NCI-H446 treated with DMSO at 0.1 percent for 48 hours (cell line): ENCODE data around the gene PEAR1.
"Not testable (repeated sequence)": the region's sequence is repeated elsewhere in the genome, so short reads cannot be mapped to it uniquely, and the experiment has no call there.

Source experiments
- DNase-seq: peaks from one replicate; lab custom pipeline; 2025; lab: John Stamatoyannopoulos, UW

Gene PEAR1

DNA sequence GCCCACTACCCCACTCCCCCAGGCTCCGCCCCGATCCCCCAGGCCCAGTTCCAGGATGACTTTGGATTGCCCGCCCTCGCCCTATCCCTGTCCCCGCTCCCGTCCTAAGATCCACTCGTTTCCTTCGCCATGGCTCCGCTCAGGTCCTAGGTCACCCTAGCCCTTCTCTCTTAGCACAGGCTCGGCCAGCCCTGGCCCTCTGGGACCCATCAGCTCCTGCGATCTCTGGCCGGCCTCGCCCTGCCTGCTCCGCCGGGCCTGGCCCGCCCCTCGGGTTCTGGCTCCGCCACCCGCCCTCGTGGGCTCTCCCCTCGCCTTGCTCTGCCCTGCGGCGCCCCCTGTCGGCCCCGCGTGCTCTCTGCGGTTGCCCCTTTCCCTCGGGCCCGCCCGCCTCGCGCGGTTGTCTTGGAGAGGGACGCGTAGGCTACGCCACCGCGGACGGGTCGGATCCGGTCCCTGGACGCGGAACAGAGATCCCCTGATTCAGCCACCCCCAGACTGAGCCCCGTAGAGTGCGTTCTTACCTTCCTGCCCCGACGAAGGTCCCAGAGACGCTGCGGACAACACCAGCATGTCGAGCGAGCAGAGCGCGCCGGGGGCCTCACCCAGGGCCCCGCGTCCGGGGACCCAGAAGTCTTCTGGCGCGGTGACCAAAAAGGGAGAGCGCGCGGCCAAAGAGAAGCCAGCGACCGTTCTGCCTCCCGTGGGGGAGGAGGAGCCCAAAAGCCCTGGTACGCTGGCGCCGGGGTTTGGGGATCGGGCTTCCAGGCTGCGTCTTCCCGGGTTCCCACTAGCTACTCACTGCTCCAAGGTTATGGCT is 26.9 kb downstream of the PEAR1 start, which contains the start of gene LRRC71:
TSS of gene LRRC71 (plus strand) at position 400 of the 820 bp plus-strand sequence. CDS start at position 572, 172 bp downstream.
- DNase-seq: peak; percentile 10

DNA sequence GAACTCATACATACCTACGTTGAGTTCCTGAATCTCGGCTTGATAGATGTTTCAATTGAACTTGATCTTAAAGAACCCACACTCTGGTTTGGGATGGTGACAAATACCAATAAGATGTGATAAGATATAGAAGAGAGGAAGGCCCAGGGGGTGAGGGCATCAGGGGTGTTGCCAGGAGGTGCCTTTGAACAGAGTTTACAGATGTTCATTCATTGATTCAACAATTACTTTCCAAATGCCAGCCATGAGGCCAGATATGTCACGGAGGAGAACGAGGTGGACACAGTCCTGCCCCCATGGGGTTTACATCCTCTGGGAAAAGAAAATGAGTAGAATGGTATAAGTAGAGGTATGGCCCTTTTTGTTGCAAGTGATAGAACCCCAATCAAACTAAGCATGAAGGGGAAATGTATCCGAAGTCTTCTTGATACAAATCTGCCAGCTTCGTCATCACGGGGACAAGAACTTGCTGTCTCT is 27.6 kb downstream of the PEAR1 start:
- no peak for DNase-seq

DNA sequence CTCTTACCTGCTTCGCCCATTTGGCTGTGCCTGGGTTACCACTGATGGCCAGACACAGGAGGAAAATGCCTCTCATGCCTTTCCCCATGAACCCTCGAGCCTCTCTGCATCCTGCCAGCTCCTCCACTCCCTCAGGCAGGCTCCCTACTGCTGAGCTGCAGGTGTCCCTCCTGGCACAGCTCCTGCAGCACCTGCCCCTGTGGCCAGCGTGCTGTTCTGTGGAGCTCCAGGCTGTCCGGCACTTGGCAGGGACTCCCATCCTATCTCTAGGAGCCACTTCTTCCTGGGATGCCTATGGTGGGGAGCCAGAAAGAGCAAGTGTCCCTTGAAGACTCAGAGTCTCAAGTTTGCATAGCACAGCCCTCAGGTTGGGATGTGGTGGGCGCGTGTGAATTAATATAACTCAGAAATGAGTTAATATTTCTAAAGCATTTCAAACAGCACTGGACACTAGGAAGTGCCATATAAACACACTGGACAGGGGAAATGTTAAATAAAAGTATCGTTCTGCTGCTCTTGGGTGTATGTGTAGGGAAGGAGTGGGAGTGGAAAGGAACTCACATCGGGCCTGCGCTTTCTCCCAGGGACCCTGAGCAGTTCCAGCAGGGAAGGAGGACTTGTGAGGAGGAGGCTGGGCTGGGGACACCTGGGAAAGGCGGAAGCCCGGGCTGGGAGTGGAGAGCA is 29.6 kb downstream of the PEAR1 start:
- no peak for DNase-seq

DNA sequence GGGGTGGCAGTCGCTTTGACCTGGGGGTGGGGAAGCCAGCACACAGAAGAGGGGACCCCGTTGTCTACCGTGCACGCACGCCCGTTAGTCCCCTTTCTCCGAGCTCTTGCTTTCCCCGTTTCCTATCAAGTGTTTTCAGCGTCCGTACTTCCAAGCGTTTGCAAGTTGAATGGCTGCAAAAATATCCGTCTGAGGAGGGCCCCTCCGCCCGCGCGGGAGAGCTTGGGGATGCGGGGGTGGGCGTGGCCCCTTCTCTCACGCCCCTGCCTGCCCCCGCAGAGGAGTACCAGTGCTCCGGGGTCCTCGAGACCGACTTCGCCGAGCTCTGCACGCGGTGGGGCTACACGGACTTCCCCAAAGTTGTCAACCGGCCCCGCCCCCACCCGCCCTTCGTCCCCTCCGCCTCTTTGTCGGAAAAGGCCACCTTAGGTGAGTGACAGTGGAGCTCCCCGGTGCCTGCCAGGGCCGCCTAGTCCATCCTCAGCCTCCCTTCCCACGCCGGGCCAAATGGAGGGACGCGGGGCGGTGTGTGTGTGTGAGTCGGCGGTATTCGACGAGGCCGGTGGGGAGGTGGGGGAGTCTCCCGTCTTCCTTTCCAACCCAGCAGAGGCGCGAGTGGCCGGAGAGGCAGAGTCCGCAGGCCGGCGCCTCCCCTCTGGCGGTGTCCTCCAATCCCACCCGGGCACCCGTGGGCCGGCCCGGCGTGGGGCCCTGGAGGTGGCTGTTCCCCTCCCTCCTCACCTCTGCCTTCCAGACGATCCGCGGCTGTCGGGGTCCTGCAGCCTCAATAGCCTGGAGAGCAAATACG is 30.4 kb downstream of the PEAR1 start:
- no peak for DNase-seq

DNA sequence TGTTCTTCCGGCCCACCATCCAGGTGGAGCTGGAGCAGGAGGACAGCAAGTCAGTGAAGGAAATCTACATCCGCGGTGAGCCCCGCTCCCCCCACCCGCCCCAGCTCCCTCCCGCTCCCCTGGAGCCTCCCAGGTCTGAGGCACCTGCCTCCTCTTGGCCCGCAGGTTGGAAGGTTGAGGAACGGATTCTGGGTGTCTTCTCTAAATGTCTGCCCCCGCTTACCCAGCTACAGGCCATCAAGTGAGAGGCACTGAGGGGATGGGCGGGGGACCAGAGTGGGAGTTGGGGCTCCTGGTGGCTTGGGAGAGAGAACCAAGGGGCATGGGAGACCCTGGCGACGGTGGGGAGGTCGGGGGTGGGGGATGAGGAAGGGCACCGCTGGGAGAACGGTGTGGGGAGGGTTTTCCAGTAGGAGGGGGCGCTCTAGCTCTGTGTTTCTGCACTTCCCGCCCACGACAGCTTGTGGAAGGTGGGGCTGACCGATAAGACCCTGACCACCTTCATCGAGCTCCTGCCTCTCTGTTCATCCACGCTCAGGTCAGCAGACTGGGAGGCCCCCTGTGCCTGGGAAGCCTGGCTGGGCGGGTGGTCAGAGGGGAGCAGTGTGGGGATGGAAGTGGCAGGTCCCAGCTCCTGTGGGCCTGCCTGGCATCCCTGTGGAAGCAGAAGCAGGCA is 31.1 kb downstream of the PEAR1 start:
- no peak for DNase-seq

DNA sequence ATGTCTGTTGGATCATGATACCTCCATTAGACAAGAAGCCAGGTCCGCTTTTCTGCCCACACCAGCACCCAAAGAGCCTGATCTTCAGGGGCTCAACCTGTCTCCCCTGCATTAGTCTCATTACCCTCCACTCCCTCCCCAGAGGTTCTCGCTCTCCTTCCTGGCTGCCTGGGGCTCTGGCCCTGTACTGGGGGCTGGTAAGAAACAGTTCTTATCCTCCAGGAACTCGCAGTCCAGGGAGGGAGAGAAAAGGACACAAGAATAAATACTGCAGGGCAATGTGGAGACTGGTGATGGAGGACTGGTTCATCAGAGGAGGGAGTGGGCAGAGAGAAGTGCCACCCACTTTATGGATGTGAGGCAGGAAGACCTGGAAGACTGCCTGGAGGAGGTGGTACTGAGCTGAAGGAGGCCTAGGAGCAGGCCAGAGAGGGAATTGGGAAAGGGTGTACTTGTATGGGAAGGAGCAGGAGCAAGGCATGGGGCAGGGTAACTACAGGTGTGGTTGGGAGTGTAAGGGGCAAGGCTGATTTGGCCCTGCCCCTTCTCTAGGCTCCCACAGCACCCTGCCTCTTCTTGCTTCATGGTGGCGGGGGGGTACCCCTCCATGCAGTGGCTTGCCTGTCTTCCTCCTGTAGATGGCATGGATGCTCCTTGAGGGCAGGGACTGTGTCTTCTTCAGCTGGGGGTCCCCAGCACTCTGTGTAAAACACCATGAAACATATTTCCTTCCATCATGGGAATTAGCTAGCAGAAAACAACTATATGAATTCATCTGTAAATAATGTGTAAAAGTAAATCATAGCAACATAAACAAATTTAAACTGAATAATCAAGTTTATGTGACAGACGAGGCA is 31.9 kb downstream of the PEAR1 start:
- DNase-seq: no peak

DNA sequence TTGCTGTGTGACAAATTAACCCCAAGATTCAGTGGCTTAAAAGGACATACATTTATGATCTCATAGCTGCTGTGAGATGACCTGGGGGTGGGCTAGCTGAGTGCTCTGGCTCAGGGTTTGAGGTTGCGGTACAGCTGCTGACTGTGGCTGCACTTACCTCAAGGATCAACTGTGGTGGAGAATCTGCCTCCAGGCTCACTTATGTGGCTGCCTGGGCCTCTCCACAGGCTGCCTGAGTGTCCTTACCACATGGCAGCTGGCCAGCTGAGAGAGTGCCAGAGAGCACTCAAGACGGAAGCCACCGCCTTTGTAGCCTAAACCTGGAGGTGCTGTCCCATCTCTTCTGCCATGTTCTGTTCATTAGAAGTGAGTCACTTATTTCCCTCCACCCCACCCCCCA is 32.7 kb downstream of the PEAR1 start:
- no peak for DNase-seq

DNA sequence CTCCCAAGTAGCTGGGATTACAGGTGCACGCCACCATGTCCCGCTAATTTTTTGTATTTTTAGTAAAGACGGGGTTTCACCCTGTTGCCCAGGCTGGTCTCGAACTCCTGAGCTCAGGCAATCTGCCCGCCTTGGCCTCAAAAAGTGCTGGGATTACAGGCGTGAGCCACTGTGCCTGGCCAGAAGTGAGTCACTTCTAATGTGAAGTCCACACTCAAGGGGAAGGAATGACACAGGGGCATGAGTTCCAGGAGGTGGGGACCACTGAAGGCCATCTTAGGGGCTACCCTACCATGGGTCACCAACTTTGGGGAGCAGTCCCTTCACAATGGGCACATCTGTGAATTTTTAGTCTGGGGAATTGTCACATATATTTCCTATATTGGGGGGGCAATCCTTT is 33.2 kb downstream of the PEAR1 start:
- DNase-seq: not testable (repeated sequence)

DNA sequence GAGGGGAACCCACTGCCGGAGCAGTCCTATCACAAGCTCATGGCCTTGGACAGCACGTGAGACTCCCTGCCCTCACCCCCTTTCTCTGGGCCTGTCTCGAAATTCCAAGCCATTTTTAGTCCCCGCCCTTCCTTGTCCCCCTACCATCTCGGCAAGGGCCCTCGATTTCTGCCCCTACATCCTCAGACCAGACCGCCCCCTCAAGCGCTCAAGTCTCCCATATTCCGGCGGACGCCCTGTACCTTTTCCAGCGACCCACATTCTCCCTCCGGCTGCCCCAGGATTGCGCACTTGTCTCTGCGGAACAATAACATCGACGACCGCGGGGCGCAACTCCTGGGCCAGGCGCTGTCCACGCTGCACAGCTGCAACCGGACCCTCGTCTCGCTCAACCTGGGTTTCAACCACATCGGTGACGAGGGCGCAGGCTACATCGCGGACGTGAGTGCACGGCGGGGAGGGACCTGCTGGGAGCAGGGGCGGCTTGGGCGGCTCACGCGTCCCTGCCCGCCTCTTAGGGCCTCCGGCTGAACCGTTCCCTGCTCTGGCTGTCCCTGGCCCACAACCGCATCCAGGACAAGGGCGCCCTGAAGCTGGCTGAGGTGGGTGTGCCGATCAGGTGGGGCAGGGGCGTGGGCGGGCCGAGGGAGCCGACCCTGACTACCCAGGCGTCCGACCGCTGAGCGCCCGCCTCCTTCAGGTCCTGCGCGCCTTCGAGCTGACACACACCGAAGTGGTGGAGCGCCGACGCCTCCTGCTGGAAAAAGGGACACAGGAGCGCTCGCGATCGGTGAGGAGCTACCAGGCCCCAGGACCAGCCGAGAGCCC is 33.9 kb downstream of the PEAR1 start:
- DNase-seq: peak; percentile 23

DNA sequence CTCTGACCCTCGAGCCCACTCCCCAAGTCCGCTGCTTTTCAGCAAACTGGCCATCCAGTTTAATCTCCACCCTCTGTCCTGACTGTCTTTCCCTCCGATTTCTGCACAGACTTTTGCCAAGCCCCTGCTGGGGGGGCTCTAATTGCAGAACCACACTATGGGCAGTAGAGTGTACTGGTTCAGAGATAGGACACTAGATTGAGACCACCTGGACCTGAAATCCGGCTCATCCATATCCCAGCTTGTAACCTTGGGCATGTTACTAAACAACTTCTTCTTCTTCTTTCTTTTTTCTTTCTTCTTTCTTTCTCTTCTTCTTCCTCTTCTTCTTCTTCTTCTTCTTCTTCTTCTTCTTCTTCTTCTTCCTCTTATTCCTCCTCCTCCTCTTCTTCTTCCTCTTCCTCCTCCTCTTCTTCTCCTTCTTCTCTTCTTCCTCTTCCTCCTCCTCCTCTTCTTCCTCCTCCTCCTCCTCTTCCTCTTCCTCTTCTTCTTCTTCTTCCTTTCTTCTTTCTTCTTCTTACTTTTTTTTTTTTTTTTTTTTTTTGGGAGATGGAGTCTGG is 34.6 kb downstream of the PEAR1 start:
- no peak for DNase-seq

DNA sequence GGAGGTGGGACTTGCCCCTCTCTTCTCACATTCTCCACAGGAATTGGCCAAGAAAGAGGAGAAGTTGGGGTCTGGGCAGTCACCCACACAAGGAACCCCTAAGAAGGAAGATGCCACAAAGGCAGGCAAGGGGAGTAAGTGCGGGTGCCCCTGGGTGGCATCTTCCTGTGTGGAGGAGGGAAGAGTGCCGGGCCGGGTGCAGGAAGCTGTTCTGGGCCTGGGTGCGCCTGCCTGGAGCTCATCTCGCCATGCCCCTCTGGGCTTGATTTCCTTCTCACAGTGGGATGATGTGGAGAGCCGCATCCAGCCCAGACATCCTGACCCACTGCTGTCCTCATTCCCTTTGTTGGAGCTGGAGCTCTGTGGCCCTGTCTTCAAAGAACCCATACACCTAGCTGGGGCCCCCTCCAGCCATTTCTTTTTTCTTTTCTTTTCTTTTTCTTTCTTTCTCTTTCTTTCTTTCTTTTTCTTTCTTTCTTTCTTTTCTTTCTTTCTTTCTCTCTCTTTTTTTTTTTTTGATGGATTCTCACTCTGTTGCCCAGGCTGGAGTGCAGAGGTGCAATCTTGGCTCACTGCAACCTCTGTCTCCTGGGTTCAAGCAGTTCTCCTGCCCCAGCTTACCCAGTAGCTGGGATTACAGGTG is 36.2 kb downstream of the PEAR1 start:
- DNase-seq: no peak

DNA sequence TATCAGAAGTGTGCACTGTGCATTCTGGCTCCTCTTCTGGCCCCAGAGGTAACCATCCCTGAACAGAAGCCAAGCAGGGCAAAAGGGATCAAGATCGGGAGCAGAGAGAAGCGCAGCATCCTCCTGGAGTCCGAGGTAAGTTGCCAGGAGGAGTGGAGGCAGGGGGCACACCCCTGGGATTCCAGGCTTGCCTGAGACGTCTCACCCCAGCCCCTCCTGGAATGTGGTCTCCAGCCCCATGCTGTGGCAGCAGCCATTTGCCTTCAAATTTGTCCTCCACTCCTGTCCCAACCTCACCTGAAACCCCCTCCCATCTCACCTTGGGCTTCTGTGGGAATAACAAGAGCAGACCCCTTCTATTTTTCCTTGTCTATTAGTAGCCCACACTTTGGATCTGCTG is 37.0 kb downstream of the PEAR1 start:
- DNase-seq: no peak

DNA sequence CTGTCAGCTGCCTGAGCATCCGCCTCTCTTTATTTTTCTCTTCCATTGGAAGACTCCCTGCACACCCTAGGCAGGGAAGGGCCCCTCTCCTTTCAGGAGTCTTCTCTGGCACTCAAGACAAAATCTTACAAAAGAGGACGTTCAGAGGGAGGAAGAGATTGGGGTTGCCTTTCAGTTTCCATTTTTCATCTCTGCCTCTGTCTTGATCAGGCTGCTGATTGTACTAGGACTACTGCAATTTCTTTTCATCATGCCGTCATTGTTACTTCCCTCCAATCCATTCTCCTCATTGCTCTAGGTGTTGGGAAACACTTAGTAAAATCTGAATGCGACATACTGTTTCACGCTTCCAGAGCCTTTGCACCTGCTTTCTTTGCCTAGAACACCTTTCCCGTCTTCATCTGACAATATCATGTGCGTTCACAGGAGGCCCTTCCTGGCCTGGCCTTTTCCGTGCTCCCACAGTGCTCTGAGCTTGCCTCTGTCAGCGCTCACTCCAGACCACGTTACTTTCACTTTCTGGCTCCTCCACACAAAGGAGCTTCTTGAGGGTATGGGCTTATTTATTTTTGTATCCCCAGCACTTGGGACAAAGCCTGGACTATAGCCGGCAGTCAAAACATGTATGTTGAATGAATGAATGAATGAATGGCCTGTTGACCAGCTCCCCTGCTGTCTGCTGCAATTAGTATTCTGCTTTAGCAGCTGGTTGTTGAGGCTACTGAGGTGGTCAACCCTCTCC is 37.9 kb downstream of the PEAR1 start:
- DNase-seq: no peak

DNA sequence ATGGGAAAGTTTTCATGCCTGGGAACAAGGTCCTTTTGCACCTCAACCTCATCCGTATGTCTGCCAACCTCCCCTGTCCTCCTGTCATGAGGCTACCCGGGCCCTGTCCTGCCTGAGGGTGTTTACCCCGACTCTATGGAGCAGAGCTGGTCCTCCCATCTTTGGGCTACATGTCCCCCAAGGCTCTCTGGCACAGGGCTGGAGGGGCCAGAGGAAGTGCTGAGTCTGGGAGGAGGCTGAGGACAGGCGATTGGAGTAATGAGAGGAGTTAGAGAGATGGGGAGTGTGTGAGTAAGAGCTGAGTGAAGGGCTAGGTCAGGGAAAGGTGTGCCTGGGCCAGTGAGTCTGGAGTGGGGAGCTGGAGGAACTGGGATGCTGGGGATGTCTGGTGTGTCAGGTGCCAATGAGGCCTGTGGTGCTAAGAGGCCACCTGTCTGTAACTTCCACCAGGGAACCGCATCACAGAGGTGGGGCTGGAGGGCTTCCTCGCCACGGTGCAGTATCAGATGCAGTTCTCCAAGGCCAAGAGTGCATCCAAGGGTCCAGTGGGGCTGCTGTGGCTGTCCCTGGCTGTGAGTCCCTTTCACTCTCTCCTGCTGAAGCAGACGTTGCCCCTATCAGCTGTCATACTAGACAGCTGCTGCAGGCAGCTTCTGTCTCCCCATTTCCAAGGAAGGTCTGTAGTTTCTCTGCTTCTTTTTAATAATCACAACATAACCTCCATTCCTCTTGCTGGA is 38.6 kb downstream of the PEAR1 start:
- DNase-seq: no peak

DNA sequence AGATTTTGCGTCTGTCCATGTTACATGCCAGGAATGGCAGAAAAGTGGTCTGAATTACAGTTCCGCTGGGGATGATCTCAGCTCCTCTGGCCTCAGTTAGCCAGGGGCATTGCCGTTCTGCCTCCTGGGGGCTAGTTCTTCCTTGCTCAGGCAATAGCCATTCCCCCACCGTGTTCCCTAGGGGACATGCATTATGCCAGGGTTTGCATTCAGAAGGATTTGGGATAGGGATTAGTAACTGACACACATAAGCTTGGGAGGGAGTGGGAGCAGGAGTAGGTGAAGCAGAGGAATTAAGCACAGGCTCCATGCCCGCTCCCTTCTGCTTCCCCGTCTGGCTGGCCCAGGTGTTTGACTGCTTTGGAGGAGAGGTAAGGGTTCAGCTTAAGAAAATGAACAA is 39.6 kb downstream of the PEAR1 start:
- DNase-seq: no peak

DNA sequence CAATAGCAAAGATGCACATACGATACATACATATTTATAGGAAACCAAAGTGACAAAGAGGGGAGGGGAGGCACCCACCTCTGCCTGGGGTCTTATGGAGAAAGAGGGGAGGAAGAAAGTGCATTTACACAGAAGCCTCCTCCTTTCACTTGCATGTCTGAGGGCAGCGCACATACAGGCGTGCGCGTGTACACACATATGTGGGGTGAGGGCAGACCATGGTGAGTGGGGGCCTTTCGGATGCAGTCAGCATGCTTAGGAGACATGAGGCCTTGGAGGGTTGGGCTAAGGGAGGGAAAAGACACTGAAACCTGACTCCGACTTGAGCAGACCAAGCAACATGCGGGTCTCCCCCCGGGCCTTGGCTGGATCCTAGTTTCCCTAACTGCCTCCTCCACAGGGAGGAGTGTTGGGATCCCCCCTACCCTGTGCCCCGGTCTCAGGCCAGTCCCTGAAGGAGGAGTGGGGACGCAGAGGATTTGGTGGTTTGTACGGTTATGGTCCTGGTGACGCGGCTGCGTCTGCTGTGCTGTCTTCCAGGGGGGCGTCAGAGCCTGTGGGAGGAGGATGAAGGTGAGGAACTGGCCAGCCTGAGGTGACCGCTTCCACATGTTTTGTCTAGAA is 42.1 kb downstream of the PEAR1 start:
- no peak for DNase-seq

DNA sequence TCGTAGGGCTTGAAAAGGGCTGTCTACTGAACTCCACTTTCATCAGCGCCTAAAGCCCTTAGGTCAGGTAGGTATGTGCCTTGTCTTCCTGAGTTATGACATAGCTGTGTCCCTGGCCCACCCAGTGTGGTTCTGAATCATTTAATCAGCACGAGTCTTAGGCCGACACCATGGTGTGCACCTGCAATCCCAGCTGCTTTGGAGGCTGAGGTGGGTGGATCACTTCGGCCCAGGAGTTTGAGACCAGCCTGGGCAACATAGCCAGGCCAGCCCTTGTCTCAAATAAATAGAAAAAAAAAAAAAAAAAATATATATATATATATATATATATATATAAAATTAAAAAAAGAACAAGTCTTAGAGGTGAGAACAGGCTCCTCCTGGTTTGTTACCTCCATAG is 42.7 kb downstream of the PEAR1 start:
- no peak for DNase-seq
